Left ventricle myocardium inferior (tissue), 1 donor: ENCODE measurements around the gene ATG16L1. TPM values are rescaled to one million over a fixed set of nuclear protein-coding genes. Genes with fewer than 3 reads are reported as not detected.

Experiments
- DNase-seq: peaks from one replicate; pipeline ENCODE4 v3.0.0-alpha.2; 2020
- H3K27ac ChIP-seq: fragments of 200-600 bp; replicated peaks from 2 replicates; pipeline ENCODE4 v1.8.0; 2021
- H3K27me3 ChIP-seq: fragments of 200-600 bp; 2 replicates; pipeline ENCODE4 v1.8.0; 2021; ENCODE audit warnings: low read depth
- H3K36me3 ChIP-seq: fragments of 200-600 bp; 2 replicates; pipeline ENCODE4 v1.8.0; 2021
- H3K4me1 ChIP-seq: fragments of 200-600 bp; 2 replicates; pipeline ENCODE4 v1.8.0; 2021
- H3K4me3 ChIP-seq: fragments of 200-600 bp; 2 replicates; pipeline ENCODE4 v1.8.0; 2021; ENCODE audit warnings: mild to moderate bottlenecking, moderate library complexity
- H3K9me3 ChIP-seq: fragments of 200-600 bp; replicated peaks from 2 replicates; pipeline ENCODE4 v1.8.0; 2021
- CTCF ChIP-seq: fragments of 200-600 bp; IDR thresholded peaks from 2 replicates; pipeline ENCODE4 v1.8.0; 2021; ENCODE audit warnings: antibody characterized with exemption, mild to moderate bottlenecking, borderline replicate concordance
- intact Hi-C: fragments of 100-400 bp; cut with micrococcal nuclease; formaldehyde crosslinking; loops from one replicate; pipeline ENCODE4 v1.11.0; 2022
- total RNA-seq: library from RNA; stranded (reverse); fragmentation: NEBNext Ultra II Directional; extraction: Animal tissue kit (Norgen Biotek cat#: 25700); gene quantifications from one replicate; pipeline ENCODE4 v1.2.1, GENCODE V29; 2021
- donor health status: DM: no; HTN: yes; CAD: no; lungs with severe emphysema.

The ATG16L1 gene
- total RNA-seq, 1 donor from 2014 or later: 18.6 TPM

- Histone ChIP-seq H3K36me3 (peaks cover 100% of the 10 kb centered on the region), H3K27me3 (no peaks in the 10 kb centered on the region), H3K4me1 (no peaks in the 10 kb centered on the region), H3K4me3 (no peak overlapping the region), H3K27ac (no peak overlapping the region), H3K9me3 (no peaks in the 10 kb centered on the region)
- no peak for TF ChIP-seq CTCF
- intact Hi-C loops: no loop called here
- DNase-seq: no peak
Observed at GRCh38 chr2:233281553-233281952, 30.1 kb downstream of the ATG16L1 start.

- Histone ChIP-seq H3K4me3 (no peak overlapping the region), H3K9me3 (no peaks in the 10 kb centered on the region), H3K4me1 (no peaks in the 10 kb centered on the region), H3K36me3 (peaks cover 100% of the 10 kb centered on the region), H3K27ac (no peak overlapping the region), H3K27me3 (no peaks in the 10 kb centered on the region)
- TF ChIP-seq CTCF: no peak
- intact Hi-C loops: no loop called here
- no peak for DNase-seq
Observed at GRCh38 chr2:233281992-233282603, 30.6 kb downstream of the ATG16L1 start.

GRCh38 chr2:233285921-233286320, 34.4 kb downstream of the ATG16L1 start:
- H3K27me3 ChIP-seq: no peaks in the 10 kb centered on the region
- H3K4me3 ChIP-seq: no peak overlapping the region
- H3K9me3 ChIP-seq: no peaks in the 10 kb centered on the region
- no peaks in the 10 kb centered on the region for H3K4me1 ChIP-seq
- no peak overlapping the region for H3K27ac ChIP-seq
- TF ChIP-seq CTCF: no peak
- peaks cover 95% of the 10 kb centered on the region for H3K36me3 ChIP-seq
- intact Hi-C loops: no loop called here
- DNase-seq: no peak

GRCh38 chr2:233287871-233288270, 36.4 kb downstream of the ATG16L1 start:
- TF ChIP-seq CTCF: no peak
- Histone ChIP-seq H3K27me3 (no peaks in the 10 kb centered on the region), H3K4me3 (no peak overlapping the region), H3K27ac (no peak overlapping the region), H3K36me3 (peaks cover 95% of the 10 kb centered on the region), H3K4me1 (no peaks in the 10 kb centered on the region), H3K9me3 (no peaks in the 10 kb centered on the region)
- intact Hi-C loops: no loop called here
- no peak for DNase-seq

GRCh38 chr2:233288663-233289062, 37.2 kb downstream of the ATG16L1 start:
- Histone ChIP-seq H3K36me3 (peaks cover 95% of the 10 kb centered on the region), H3K4me1 (no peaks in the 10 kb centered on the region), H3K9me3 (no peaks in the 10 kb centered on the region), H3K27me3 (no peaks in the 10 kb centered on the region), H3K4me3 (no peak overlapping the region), H3K27ac (no peak overlapping the region)
- TF ChIP-seq CTCF: no peak
- DNase-seq: no peak
- intact Hi-C loops: no loop called here
